Right ventricle myocardium inferior (tissue), 1 donor: ENCODE data around the gene ADAM8. TPM values are rescaled to one million over a fixed set of nuclear protein-coding genes. Genes with fewer than 3 reads are reported as not detected.
A peak's percentile ranks its signal among the peaks of the same experiment; 100 is the strongest.

Experiments used
- ATAC-seq: fragments of 200-7000 bp; cut with Tn5 transposase; one replicate; pipeline ENCODE4 v1.9.1; 2020; ENCODE audit warnings: mild to moderate bottlenecking, moderate library complexity
- DNase-seq: peaks from one replicate; pipeline ENCODE4 v3.0.0; 2021; ENCODE audit errors: missing footprints
- intact Hi-C: fragments of 100-400 bp; cut with DNase I; formaldehyde crosslinking; loops from one replicate; pipeline ENCODE4 v1.11.0; 2022
- total RNA-seq: library from RNA; stranded (reverse); fragmentation: NEBNext Ultra II Directional; extraction: Animal tissue kit (Norgen Biotek cat#: 25700); gene quantifications from one replicate; pipeline ENCODE4 v1.2.1, GENCODE V29; 2021
- donor health status: DM: no; HTN: yes; CAD: no; lungs with severe emphysema.

ADAM8 gene
- total RNA-seq, 1 donor from 2014 or later = 2.0 TPM

DNA sequence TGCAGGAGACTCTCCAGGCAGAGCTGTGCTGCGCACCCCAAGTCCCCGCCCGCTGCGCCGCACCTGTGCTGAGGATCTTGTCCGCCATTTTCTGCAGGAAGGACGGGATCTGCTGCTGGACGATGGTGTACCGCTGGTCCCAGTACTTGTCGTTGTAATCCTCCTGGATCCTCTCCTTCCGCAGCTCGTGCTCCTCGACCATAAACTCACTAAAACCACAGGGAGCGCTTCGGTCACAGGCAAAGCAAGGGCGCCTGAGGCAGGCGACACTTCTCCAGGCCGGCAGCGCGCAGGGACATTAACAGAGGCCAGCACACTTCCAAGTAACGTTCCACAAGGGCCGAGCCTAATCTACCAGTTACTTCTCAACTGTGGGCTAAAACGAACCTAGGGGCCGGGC, 13.1 kb upstream of the ADAM8 start:
- intact Hi-C loops = no loop called here
- no peak for ATAC-seq
- DNase-seq = no peak

DNA sequence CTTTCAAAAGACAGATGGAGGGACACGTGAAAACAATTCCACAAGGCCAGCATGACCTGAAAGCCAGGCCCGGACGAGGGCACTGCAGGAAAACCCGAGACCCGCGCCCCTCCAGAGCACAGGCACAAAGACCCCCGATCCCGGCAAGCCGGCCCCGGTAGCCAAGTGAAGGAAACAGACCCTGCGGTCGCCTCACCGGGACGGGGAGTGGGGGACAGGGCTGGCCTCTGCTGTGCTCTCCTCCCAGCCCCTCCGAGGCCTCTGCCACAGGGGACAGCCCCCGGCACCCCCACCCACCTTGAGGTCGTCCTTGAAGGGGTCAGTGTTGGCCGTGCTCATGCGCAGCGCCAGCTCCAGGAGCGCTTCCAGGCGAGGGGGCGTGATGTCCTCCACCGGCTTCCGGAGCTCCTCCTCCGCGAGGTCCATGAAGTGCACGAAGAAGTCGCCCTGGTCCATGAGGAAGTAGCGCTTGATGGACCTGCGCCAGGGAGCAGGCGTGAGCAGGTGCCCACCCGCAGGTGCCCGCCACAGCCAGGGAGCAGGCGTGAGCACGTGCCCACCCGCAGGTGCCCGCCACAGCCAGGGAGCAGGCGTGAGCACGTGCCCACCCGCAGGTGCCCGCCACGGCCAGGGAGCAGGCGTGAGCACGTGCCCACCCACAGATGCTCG, 11.3 kb upstream of the ADAM8 start:
- intact Hi-C loops = no loop called here
- DNase-seq (peak; percentile 50), ATAC-seq (no peak)

DNA sequence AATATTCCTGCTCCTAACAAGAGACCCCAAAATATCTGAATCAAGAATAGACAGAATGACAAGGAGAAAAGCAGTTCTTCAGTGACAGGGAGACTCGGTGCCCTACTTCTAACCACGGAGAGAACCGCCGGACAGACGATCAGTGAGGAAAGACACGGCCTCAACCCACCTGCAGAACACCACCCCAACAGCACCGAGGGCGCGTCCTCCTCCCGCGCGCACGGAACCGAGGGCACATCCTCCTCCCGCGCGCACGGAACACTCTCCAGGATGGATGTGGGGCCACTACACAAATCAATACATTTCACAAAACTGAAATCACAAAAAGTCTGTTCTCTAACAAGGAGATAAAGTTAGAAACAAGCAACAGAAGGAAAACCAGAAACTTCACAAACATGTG, 9.7 kb upstream of the ADAM8 start:
- ATAC-seq (no peak), DNase-seq (no peak)
- intact Hi-C loops = no loop called here

DNA sequence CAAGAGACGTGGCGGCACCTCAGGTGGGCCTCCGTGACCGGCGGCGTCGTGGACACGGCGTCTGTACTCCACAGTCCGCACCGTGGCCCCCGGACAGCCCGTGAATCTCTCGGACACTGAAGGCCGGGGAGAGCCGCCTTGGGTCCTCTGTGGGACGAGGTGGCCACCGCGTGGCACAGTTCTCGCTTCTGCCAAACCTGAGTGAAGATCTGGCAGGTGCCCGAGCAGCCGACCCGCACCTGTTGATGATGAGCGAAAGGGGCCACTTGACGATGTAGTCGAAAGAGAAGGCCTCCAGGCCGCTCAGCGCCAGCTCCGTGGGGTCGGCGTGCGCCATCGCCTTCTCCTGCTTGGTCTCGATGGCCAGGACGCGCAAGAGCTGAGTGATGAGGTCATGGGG, 8.5 kb upstream of the ADAM8 start:
- DNase-seq = peak; percentile 25
- no peak for ATAC-seq

DNA sequence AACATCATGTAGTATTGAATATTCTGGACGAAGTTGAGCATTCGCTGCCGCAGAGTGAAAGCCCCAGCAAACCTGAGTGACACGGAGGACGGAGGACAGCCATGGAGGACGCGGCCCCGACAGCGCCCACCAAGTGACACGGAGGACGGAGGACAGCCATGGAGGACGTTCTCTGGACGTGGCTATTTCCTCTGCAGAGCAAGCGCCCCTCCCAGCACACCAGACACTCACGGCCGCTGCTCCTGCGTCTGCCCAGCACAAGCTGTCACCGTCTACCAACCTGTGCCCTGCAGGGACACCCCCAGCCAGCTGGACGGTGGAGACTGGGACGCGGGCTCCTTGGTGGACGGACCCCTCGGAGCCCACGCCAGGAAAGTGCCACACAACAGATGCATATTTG, 7.3 kb upstream of the ADAM8 start:
- DNase-seq (no peak), ATAC-seq (no peak)
- intact Hi-C loops = no loop called here

More for the DNA sequence above, 8.5 kb upstream of the ADAM8 start:
- intact Hi-C loops = no loop called here

DNA sequence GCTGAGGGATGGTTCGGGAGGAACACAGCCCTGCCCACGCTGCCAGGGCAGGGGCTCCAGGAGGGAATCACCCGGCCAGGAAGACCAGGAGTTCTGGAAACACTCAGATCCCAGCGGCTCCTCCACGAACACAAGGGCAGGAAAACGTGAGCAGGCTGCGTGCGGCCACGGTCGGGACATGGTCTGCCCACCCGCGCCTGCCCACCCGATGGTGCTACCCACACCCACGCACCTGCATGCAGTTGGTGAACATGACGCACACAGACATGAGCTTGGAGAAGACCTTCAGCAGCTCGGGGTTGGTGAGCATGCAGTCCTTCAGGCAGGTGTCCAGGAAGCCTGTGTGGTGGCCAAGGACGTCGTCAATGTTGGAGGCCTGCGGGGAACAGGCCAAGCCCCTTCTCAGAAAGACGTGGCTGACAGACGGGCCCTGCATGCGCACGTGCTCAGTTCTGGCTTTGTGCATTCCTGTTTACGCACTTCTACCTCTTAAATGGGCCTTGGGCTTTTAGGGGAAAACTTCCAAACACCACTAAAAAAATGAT, 6.2 kb upstream of the ADAM8 start:
- intact Hi-C loops = no loop called here
- DNase-seq (no peak), ATAC-seq (no peak)

DNA sequence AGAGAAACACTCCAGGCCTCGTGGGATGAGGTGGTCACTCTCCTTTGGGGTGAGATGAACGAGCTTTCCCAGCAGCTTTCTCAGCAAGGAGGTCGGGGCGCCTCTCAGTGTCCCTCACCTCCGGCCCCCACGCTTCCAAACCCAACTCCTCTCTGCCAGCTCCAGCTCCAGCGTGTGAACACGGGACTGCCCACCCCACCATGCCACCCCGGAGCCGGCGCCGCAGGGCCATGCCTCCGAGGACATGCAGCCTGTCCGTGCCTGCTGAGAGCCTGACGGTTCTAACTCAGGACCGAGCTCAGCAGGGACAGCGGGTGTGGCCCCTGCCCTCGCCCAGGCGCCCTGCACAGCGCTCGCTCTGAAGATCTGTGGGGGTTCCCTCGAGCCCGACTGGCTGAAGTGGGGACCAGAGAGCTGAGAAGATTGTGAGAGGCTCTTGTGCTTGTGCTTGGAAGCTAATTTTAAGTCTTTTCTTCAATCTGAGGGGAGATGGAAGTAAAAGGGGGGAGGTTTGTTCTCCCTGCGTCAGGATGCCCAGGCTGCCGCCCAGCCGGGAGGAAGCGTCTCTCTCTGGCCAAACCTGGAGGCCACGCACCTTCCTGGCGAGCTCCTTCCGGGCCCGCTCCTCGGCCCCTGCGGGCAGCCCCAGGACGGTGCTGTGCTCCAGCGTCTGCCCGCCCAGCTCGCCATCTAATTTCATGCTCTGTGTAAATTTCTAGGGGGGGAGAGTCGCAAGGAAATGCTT, 5.1 kb upstream of the ADAM8 start:
- DNase-seq (no peak), ATAC-seq (no peak)
- intact Hi-C loops = no loop called here

DNA sequence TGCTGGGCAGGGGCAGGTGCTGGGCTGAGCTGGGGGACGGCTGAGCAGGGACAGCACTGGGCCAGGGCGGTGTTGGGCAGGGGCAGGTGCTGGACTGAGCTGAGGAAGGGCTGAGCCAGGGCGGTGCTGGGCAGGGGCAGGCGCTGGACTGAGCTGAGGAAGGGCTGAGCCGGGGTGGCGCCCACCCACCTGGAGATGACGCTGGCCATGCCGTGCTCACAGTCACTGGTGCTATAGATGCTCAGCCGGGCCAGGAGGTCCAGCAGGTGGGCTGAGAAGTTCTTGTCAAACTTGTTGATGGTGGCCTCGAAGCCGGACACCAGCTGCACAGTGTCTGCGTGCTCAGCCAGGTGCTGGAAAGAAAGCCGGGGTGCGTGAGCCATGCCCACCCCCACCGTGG, 4.4 kb upstream of the ADAM8 start:
- ATAC-seq = no peak
- intact Hi-C loops = no loop called here

DNA sequence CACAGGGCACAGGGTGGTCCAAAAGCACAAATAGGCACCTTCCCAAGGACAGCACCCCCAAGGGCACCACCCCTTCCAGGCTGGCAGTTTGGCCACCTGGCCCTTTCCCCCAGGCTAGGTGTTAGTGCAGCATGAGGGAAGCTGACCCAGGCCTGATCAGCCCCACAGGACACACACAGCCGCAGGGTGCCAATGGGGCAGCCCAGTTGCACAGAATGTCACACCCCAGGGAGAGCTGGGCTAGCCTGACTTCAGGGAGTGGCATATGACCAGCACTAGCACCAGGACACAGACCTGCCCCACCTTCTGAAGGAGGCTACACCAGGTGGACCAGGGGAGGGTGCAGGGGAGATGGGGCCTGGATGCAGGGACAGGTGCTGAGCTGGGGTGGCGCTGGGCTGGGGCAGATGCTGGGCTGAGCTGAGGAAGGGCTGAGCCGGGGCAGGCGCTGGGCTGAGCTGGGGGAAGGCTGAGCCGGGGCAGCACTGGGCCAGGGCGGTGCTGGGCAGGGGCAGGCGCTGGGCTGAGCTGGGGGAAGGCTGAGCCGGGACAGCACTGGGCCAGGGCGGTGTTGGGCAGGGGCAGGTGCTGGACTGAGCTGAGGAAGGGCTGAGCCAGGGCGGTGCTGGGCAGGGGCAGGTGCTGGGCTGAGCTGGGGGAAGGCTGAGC, 3.9 kb upstream of the ADAM8 start:
- intact Hi-C loops = no loop called here
- DNase-seq = no peak
- ATAC-seq = no peak

More for the DNA sequence above, 4.4 kb upstream of the ADAM8 start:
- no peak for DNase-seq

DNA sequence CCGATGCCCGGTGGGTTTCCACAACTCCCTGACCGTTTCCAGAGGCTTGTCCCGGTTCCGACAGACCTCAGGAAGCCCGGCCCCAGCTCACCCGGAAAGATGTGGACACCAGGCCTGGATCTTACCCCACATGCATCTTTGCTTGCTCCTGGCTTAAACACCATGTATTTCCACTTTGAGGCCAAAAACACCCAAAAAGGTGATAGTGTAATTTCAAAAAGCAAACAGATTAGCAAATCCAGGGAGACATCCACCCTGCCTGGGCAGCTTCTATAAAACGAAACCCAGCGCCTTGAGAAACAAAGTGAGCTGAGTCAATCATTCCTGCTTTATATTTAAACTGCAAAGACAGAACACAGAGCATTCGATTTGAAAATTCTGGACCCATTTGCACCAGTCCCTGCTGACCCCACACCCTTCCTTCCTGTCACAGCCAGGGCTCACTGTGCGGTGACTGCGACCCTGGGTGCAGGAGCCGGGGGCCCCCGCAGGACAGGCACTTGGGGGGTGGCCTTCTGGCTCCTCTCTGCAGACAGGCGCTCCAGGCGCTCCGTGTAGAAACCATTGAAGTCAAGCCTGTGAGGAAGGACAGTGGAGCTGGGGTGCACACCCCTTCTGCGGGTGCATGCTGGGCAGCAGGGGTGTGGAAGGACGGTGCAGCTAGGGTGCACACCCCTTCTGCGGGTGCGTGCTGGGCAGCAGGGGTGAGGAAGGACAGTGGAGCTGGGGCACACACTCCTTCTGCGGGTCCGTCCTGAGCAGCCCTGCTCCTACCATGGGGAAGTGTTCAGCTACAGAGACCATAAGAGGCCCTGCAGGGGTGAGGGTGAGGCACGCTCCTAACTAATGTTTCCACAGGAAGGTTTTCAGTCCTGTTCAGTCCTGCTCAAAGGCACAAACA, 2.9 kb upstream of the ADAM8 start:
- DNase-seq (no peak), ATAC-seq (no peak)
- intact Hi-C loops = no loop called here

DNA sequence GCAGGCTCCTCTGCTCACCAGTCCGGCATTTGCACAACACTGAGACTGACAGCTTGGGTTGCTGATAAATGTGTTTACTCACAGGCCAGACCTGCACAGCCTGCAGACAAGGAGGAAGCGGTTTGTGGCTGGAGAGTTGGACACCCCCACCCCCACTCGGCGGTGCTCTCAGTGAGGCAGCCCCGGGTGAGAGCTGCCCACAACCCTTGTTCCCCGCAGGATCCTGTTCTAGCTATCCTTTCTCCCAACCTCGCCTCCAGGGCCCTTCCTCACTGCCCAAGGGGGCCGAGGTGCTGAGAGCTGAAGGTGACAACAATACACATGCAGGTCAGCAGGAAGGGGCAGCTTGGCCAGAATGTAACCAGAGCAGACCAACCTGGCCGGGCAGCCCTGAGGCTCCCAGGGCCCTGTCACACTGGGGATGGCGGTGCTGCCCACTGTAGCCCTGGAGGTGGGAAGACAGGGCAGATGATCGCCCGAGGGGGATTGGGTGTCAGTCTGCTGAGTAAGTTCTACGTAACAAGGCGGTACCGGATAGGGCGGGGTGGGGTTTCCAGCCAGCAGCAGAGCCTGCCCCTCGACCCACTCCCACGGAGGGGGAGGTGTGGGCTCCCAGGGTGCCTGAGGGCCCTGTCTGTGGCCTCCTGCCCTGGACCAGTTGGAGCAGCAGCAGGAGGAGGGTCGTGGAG, 2.1 kb upstream of the ADAM8 start:
- intact Hi-C loops = no loop called here
- peak; percentile 90 for DNase-seq
- ATAC-seq = peak; percentile 27

DNA sequence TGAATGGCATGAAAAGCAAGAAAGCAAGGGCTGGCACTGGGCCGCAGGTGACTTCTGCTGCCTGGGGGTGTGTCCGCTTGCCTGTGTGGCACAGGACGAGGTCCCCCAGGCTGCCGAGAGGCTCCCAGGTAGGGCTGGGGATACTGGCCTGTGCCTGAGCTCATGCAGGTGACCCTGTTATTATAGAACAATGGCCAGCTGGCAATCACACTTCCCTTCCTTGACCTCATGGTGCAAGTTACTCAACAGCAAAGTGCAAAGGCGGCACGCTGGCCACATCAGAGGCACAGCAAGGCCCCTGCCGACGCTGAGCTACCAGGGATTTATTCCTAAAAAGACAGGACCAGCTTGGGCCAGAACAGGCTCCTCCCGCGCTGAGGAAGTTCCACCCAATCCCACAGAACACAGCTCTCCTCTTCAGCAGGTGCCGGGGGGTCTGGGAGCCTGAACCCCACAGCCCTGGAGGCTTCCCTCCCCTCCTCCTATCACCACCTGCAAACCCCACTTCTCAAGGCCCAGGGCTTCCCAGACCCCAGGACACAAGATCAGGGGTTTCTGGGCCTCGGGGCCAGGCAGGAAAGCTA, 1.4 kb upstream of the ADAM8 start:
- DNase-seq (no peak), ATAC-seq (no peak)
- intact Hi-C loops = no loop called here

DNA sequence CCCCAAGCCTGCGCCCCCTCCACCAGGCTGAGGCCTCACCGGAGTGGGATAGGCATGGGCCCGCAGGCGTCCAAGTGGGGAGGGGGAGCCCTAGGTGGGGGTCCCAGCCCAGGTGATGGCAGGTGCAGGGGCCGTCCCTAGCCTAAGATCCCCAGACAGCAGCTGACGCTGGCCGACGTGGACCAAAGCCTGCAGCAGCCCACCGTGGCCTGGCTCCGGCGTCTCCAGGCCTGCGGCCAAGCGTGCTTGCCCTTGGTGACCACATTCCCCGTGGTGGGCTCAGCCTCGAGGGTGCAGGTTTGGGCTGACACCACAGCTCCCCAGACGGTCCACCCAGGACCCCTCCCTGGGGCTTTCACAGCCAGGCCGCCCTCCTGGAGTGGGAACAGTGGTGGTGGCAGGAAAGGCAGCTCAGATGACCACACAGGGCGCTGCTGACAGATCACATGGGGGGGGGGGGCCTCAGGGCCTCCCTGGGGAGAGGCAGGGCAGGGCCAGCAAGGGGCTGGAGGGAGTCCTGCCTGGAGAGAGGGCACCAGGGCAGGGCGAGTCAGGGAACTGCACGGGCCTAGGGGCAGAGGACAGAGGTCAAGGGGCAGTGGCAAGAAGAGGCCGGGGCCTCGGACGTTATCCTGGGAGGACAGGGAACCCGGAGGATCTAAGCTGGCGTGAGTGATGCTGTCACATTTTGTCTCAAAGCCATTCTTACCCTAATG, 767 bp upstream of the ADAM8 start:
- intact Hi-C loops = no loop called here
- no peak for DNase-seq
- ATAC-seq = no peak

DNA sequence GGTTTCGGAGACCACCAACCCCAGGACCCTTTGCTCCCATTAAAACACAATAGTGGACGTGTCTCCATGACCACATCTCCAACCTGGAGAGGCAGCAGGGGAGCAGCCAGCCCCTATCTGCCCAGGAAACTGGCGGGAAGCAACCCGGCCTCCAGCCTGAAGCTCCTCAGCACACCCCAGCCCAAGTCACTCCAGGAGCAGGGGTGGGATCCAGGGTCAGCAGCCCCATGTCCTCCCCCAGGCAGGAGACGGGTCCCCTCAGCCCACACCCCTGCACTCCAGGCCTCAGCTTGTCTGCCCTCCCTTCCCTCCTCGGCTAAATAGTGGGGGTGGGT, 601 bp downstream of the ADAM8 start:
- ATAC-seq = no peak
- intact Hi-C loops = no loop called here
- no peak for DNase-seq

DNA sequence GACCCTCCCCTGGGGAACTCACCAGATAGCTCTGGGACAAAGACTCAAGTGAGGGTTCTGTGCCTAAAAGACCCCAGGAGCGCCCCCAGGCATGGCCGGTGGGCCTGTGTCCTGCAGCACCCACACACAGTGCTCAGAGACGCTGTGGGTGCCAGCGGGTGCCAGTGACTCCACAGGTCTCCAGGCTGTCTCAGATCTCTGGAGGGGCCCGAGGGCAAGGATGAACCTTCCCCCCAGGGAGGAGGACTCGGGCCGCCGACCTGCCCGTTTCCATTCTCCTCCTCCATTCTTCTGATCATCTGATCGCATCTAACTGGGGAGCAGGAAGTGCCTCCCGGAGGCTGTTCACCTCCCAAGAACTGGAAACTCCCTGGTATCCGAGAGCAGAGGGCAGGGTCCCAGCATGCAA, 980 bp downstream of the ADAM8 start:
- DNase-seq = no peak
- ATAC-seq = no peak
- intact Hi-C loops = no loop called here

DNA sequence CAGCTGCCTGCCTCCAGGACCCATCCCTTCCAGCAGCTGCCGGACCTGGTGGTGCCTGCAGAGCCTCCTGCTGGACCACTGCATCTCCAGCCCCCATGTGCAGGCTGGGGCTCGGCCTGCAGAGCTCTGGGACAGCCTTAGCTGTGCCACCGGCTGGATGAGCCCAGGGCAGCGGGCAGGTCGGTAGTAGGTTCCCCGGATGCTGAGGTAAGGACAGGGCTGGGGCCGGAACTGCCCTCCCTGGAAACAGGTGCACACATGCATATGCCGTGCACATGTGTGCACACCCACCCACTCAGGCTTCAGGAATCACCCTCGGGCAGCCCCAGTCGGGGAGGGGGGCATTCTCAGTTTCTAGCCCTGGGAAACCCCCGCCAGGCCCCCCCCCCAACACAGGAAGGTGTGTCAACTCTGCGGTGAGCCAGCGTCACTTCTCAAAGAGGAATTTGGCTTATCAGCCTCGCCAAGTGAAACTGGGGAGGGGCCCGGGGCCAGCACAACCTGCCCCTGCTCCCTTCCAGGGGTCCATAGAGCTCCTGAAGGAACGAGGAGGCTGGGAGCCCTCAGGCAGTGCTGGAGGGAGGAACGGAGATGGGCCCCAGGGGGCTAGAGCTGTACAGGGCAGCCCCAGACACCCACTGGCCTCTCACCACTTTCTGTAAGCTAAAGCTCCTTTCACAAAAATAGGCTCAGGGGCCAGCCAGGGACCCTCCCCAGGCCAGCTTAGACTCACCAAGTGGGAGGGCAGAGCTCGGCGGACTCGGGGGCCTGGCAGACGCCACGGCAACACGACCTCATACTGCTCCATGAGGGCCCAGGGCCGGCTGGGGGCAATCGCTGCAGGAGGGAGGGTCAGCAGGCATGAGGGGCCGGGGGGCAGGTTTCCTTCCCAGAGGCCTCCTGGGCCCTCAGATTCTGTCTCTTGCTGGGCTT, 1.7 kb downstream of the ADAM8 start:
- DNase-seq (no peak), ATAC-seq (no peak)
- intact Hi-C loops = no loop called here
